Stimulated activated CD4-positive, alpha-beta T cell treated with anti-CD3 and anti-CD28 coated beads, TNF-alpha, amount 100 ng/mL, for 24 hours (primary cell): ENCODE results near the gene GPC6.

Experiments
- DNase-seq, 3 experiments: peaks; one replicate each; pipeline ENCODE4 v3.0.0-alpha.2; 2020; ENCODE audit warnings: low read depth in 3 of 3

GPC6 gene

DNA sequence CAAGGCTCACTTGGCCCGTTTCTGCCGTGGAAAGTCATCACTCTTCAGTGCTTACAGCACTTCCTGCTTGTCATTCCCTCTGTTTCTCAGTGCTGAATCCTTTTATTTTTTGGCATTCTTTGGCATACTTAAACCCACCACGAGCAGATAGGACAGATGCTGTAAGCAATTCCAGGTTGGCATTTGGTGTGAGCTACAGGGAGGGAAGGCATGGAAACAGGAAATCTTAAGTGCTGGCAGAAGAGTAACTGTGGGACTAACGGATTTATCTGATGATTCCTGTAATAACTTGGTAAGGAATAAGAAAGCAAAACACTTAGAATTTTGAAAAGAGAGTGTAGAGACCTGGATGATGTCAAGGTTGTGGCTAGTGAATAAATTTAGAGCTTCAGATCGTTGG is 273.4 kb downstream of the GPC6 start:
- no peak for DNase-seq

DNA sequence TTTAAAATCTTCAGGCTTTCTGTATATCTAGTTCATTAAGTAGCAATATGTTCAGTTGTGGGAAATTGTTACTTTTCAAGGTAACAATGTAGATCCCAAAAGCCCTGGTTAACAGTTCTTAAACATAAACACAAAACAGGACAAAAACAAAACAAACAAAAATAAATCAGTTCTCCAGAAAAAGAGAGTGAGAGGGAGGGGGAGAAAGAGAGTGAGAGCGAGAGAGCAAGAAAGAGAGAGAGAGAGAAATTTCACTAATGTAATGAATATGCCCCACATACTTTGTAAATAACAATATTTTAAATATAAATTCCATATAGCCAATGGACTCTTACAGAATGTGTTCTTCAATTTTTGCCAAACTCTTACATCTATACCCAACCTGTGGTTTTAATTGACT is 275.5 kb downstream of the GPC6 start:
- DNase-seq: no peak

DNA sequence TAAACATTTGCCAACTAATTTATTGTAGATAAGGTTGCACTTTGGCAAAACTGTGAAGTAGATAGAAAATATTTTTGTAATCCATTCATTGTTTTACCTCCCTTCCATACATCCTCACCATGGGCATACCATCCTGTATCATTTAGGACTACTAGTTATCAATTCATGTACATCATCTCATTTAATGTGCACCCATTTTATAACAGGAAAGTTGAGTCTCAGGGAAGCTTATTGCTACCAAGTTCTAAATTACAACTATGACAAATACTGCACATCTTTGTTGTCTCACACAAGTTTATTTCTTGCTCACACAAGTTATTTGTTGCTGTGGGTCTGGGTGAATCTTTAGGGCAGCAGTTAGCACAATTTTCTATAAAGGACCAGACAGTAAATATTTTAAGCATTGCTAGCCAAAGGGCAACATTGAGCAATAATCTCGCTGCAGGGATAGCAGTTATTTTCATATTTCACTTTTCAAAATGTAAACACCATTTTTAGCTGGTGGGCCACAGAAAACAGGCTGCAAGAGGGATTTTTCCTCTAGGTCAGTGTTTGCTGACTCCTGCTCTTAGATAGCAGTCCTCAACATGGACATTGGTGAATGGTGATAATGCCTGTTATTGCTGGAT is 276.5 kb downstream of the GPC6 start:
- DNase-seq: peak in 1 of 3 experiments; percentile 0

DNA sequence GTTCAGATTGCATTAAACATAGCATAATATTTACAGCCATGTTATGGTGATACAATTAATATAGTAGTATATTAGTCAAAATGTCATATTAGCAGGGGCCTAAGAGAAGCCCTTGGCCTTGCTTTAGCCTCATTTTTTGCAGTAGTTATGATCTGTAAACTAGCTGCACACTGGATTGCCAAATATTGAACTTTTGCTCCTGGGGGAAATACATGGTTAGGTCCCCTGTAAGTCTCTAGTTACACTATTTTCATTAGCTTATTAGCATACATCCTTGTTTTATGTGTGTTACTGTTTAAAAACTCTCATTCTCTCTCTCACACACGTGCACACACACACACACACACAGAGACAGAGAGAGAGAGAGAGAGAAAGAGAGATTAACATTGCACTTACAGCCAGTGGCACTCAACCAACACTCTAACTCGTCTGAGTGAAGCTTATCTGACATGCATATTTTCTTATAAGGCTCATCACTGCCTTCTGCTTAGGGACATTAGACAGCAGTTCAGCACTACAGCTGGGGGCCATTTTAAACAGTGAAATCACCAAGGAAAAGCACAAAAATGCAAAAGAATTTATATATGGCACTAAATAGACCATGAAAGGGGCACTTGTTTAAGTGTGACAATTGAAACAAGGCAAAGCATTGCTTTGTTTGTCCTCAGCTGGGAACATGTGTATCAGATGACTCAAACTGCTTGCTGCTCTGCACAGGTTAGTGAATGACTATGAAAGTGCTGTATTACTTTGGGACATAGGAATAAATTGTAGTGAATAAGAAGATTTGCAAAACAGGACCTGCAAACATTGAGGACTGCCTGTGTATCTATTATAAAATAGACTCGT is 278.7 kb downstream of the GPC6 start:
- no peak for DNase-seq

DNA sequence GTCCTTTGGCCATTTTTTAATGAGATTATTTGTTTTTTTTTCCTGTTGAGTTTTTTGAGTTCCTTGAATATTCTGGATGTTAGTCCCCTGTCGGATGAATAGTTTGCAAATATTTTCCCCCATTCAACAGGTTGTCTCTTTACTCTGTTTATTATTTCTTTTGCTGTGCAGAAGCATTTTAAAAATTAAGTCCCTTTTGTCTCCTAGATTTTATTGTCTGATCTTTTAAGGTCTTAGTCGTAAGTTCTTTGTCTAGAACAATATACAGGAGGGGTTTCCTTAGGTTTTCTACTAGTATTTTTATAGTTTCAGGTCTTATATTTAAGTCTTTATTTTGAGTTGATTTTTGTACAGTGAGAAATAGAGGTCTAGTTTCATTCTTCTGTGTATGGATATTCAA is 284.4 kb downstream of the GPC6 start:
- DNase-seq: no peak

DNA sequence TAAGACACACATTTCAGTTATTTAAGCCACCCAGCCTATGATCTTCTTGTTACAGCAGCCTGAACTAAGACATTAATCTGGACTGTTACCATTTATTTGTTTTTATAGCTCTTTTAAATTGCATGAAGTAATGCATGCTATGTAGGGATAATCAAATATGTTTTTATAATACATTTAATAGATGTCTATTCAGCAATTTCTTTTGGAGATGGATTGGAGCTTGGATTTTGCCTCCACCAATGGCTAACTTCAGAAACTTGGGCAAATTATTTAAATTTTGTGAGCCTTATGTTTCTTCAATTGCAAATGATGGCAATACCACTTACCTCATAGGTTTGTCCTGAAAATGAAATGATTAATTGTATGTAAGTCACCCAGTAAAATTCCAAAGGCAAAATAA is 288.7 kb downstream of the GPC6 start:
- DNase-seq: no peak

DNA sequence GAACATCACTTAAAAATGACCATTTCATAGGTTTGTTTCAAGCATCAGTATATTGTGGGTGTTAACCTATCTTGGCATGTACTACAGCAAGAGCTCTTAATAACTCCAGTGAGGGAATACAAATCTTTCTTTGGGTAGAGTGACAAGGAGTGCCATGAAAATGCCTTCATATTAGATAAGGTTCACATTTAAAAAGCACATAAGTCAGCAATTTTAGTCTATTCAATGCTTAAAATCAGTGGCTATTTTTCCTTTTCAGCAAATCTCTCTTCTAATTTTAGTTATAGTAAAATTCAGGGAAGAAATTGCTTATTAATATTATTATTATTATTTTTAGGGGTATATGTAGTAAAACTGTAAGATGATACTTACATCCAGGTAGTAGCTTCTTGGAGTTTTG is 291.1 kb downstream of the GPC6 start:
- DNase-seq: no peak

DNA sequence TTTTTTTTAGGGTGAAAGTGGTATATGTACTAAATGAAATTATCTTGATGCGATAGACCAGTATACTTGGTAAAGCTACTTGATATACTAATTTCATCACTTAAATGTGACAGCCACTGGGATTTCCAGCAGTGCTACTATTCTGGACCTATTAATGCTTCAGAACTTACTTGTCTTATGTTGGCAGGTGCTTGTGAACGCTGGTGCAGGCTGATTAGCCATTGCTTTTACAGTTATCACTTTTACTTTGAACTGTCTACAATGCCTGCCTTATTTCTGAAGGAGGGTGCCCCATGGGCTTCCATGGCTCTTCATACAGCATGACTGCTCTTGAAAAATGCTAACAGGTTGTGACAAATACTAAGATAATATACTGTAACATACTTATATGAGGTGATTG is 294.7 kb downstream of the GPC6 start:
- DNase-seq: no peak

DNA sequence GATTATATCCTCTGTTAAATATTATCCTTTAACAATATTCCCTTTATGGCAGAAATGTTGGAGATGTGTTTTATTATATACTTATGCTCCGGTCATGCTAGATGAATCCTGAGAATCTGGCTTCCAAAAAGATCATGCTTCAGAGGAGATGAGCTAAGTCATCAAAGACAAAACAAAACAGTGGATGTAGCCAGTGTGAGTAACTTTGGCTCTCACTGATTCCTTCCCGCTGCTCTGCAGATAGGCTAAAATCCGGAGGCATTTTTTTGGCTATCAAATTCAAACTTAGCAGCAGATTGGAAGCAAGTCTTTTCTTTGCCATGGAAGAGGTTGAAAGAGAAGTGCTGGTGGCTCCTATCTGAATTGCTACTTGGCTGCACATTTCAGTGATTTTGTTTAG is 295.9 kb downstream of the GPC6 start:
- no peak for DNase-seq

DNA sequence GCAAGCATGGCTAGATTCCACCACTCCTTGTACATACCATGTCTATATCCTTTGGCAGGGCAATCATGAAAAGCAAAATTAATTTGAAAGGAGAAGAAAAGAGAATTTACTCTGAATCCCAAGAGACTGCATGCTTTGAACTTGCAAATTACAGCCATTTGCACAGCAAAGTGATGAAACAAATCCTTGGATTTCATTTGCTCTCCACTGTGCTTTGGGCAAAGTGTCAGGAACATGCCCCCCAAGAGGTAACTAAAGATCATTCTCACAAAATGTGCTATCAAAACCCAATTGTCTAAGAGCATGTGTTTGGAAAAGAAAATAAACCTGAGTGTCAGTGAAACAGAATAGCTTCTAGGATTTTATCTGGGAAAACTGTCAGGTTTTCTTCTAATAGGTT is 298.5 kb downstream of the GPC6 start:
- DNase-seq: no peak

DNA sequence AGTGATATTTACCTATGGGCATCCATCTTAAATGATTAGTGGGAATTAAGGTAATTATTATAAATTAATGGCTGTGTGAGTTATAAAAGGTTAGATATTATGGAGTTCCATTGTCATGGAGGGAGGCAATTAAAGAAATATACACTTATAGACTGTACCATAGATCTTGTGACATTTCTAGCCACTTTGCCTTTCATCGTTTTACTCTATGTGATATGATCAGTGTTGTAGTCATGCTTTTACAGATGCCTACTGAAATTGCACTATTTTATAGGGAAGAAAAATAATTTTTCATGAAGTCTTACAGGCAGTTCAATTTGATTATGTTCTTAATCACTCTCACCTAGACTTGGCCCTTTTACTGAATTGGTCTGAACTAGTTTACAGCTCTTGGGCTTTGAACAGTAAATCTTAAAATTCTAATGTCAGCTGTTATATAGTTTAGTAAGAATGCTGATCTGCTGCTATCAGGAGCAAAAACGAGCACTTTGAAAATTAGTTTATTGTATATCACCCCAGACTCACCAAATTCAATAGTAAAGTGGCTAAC is 301.2 kb downstream of the GPC6 start:
- DNase-seq: no peak

DNA sequence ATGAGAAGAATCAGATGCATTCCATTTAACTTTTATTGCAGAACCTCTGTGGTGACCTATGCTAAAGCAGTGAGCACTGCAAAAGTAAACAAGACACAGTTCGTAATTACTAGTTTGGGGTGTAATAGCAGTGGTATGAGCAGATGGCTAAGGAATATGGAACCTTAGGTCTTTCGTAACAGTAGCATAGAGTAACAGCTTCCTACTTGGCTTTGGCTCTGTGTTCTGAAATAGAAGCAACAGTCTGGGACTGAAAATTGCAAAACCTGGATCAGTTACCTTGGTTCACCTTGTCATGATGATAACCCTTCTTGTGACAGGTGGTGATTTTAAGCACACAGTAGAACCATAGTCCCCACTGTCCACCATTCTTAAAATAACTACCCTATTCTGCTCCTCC is 303.4 kb downstream of the GPC6 start:
- DNase-seq: no peak

DNA sequence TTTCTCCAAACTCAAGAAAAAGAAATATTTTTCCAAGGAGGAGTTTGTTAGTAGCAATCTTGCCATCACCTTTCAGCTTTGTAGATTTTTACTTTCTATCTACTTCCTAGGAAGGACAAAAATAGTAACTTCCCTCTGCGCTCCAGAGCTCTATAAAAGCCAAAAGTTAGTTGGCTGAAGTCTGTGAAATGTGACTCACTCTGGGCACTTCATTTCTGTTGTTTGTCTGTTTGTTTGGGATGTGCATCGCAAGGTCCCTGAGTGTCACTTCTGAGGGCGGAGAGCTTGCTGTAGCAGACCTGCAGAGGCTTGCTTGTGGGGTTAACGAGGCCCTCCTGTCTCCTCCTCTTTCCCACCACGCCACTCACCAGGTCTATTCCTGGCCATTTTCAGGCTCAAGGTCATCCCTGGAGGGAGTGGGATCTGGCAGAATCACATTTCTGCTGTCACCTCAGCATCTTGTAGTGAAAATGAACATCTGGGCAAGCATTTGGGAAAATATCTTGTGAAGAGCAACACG is 307.6 kb downstream of the GPC6 start:
- no peak for DNase-seq

DNA sequence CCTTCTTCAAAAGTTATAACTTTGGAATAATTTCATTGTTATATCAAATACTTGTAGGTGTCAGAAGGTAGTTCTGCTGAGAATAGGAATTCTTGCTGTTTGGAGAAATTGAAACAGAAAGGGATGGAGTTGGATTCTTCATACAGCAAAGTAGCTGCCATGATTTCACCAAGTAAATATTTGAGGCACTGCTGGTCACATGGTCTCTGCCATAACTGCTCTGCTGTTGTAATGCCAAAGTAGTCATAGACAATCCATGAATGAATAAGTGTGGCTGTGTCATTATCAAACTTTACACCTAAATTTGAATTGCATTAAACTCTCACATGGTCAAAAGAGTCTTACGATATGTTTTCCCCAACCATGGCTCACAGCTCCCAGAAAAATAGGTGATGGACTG is 308.6 kb downstream of the GPC6 start:
- DNase-seq: no peak

DNA sequence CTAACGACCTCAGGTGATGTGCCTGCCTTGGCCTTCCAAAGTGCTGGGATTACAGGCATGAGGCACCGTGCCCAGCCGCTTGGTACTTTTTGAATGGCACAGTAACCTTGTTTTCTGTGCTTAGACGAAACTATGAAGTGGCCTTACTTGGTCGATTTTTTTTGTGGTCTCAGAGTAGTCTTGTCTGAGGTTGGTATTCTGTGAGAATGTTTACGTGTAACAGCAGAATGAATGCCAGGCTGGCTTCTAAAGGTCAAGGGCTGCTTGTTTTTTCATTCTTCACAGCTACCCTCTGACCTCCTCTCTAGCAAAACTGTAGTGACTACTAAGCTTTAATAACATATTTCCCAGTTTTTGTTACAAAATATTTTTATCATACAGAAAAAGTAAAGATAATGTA is 313.3 kb downstream of the GPC6 start:
- DNase-seq: no peak

DNA sequence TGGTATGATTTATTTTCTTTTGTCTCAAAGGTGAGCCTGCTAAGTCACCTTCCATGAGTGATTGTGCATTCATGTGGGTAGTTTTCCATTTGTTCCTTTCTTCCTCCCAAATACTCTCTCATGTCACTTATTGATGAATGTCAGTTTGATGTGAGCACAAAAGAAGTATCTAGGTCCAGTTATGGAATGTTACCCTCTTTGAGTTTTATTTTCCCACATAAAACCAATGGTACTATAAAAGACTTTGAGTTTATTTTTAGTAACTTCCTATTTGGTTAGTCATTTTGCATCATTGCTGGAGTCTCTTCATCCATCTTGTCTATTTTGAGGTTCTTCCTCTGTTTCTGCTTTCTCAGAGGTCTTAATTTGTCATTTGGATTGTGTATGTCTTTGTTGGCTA is 321.3 kb downstream of the GPC6 start:
- DNase-seq: no peak

DNA sequence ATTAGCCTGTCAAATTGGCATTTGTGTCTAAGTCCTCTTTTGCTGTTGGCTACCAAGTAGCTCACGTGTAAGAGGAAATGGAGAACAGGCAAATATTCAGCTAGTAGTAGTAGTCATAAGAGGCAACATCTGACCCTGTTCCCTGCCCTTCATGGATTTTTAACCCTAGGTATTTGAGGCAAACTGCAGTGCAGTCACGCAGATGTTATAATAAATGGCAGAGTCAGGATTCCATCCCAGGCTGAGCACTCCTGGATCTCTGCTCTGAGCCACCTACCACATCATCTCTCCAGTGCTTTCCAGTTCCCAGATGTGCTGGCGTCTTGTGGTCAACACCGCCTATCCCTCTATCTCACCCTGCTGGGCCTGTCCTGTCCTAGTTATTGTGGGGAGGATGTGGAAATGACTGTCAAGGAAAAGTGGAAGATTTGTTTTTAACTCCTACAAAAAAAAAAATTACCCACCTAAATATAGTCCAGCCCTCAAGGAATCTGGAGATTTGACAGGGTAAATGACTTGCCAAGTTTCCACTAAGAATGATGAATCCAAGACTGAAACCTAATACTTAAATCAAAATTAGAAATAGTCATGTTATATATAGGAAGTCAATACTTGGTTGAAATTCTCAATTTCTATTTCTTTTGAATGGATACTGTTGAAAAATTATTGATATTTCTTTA is 322.9 kb downstream of the GPC6 start:
- DNase-seq: no peak

DNA sequence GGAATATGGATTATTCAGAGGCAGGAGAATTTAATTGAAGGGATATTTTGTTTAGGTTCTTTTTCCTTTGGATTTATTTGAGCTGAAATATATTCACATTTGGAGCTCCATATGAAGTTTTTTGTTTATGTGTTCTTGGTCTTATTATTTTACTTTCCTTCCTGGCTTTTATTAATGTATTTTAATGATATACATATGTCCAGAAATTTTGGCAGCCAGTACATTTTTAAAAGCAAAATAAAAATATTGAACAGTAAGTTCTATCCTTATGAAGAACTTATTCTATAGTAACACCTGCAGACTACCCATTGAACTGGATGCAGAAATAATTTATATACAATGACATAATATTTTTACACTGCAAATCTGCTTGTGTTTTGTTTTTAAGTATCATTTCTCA is 323.6 kb downstream of the GPC6 start:
- no peak for DNase-seq

DNA sequence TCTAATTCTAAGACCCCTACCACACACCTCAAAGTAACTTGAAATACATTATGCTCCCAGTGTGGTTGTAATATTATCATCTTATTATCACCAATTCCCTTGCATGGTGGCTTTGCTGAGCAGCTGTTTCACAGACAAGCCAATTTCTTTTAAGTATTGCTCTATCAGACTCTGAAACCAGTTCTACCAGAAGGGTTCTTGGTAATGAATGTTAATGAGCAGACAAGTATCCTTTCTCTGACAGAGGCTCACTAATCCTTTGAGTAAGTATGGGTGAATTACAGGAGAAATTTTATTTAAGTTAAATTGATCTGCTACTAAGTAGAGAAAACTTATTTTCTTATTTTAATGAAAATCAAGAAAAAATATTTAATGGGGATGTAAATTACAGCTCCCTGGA is 326.0 kb downstream of the GPC6 start:
- no peak for DNase-seq

DNA sequence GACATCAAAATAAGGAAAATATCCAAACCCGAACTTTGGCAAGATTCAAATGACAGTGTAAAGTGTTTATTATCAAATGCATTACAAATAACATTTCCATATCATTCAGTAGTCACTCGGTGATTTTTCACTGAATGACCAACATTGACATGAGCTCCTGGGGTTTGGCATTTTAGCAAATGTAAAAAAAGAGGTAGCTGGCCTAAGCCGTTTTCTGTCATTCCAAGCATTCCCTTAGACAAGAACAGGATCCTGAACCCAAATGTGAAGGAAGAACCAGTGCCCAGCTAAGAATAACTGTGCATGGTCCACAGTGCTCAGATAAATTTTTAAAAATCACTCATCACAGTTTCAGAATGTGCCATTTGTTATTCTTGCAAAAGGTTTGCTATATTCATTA is 327.9 kb downstream of the GPC6 start:
- DNase-seq: no peak

DNA sequence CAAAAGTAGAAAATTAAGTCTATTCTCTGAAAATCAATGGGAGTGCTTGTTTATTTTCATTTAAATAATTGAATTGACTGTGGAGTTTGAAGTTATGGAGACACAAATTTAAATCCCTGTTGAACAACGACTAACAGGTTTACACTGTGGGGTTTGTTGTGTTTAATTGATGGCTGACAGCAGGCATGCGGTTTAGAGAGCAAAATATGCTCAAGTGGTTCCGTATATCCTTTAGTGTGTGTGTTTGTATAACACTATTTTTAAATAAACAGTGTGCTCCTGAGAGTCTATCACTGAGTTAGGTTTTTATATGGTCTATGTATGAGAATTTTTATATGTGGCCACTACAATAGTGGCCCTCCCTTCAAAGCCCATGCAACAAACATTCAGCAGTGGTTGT is 332.0 kb downstream of the GPC6 start:
- no peak for DNase-seq

DNA sequence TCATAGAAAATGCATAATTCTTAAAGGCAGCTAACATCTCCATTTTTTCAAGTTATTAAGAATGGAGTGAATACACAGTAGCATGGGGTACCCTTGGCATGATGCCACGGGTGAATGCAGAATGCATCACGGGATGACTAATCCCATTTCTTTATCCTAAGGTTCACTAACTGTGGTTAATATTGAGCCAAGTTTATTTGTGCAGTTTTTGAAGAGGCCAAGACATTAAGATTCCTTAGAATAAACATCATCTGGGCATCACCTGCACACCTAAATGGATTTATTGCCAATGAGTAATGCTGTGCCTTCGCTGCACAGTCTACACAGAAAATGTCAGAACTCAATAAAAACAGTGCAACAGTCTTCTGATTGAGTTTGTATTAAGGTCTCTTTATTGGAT is 333.1 kb downstream of the GPC6 start:
- no peak for DNase-seq
